GM12892 (cell line): ENCODE measurements around the gene SHISA8.

ENCODE experiments used
- POLR2A ChIP-seq: IDR thresholded peaks from 2 replicates; pipeline ENCODE4 v1.6.1; 2011; ENCODE audit warnings: low read depth, low read length, control low read depth
- POLR2AphosphoS5 ChIP-seq: IDR thresholded peaks from 2 replicates; pipeline ENCODE4 v1.6.1; 2011; ENCODE audit warnings: low read depth, low read length, control low read depth

- TF ChIP-seq POLR2A (no peak), POLR2AphosphoS5 (no peak)
These were observed 37.8 kb upstream of the SHISA8 start for GRCh38 chr22:41952713-41953112.
